HG03175 (cell line): ENCODE measurements around the gene MOK.

Source experiments
- ATAC-seq: cut with Tn5 transposase; IDR thresholded peaks from one replicate; pipeline ENCODE4 v1.9.1; 2021; ENCODE audit warnings: mild to moderate bottlenecking, moderate library complexity; ENCODE audit not compliant: unreplicated experiment

MOK gene

GRCh38 chr14:102208741-102209140 lies 96.2 kb downstream of the MOK start:
- ATAC-seq: no peak

- ATAC-seq: no peak
Measured at GRCh38 chr14:102207831-102208365, 97.1 kb downstream of the MOK start.

- ATAC-seq: no peak
Measured at GRCh38 chr14:102206918-102207317, 98.0 kb downstream of the MOK start.

GRCh38 chr14:102205560-102205959 lies 99.4 kb downstream of the MOK start:
- ATAC-seq: no peak

- ATAC-seq: no peak
Measured at GRCh38 chr14:102203382-102203781, 101.6 kb downstream of the MOK start.

GRCh38 chr14:102202944-102203343 lies 102.0 kb downstream of the MOK start:
- no peak for ATAC-seq

- no peak for ATAC-seq
Measured at GRCh38 chr14:102201776-102202175, 103.2 kb downstream of the MOK start.

GRCh38 chr14:102201353-102201738 lies 103.6 kb downstream of the MOK start:
- no peak for ATAC-seq

GRCh38 chr14:102200690-102201352 lies 104.1 kb downstream of the MOK start:
- no peak for ATAC-seq

GRCh38 chr14:102197317-102197853 lies 107.6 kb downstream of the MOK start:
- no peak for ATAC-seq

GRCh38 chr14:102196902-102197230 lies 108.1 kb downstream of the MOK start:
- ATAC-seq: no peak

- ATAC-seq: no peak
Measured at GRCh38 chr14:102196039-102196901, 108.7 kb downstream of the MOK start.

- no peak for ATAC-seq
Measured at GRCh38 chr14:102195446-102195845, 109.5 kb downstream of the MOK start.

GRCh38 chr14:102194856-102195255 lies 110.1 kb downstream of the MOK start:
- ATAC-seq: no peak

- no peak for ATAC-seq
Measured at GRCh38 chr14:102192840-102193502, 112.0 kb downstream of the MOK start.

GRCh38 chr14:102189874-102190273 lies 115.1 kb downstream of the MOK start:
- no peak for ATAC-seq

GRCh38 chr14:102188187-102188586 lies 116.8 kb downstream of the MOK start:
- no peak for ATAC-seq

- no peak for ATAC-seq
Measured at GRCh38 chr14:102187568-102188001, 117.4 kb downstream of the MOK start.

GRCh38 chr14:102187044-102187443 lies 117.9 kb downstream of the MOK start:
- ATAC-seq: no peak

- ATAC-seq: no peak
Measured at GRCh38 chr14:102185360-102185759, 119.6 kb downstream of the MOK start.

GRCh38 chr14:102184316-102185035 lies 120.5 kb downstream of the MOK start:
- no peak for ATAC-seq
